Head of caudate nucleus (tissue), 42 donors: ENCODE results near the gene CLIC3.

Experiments used
- DNase-seq, 42 donors: peaks; one replicate each; pipeline versions ENCODE4 v3.0.0 to v3.0.0-alpha.2; 2020 to 2021; ENCODE audit warnings: mixed read lengths in 7 of 42
- intact Hi-C: fragments of 100-400 bp; cut with DNase I; formaldehyde crosslinking; loops from one replicate; pipeline ENCODE4 v1.15.0; 2022

The CLIC3 gene

DNA sequence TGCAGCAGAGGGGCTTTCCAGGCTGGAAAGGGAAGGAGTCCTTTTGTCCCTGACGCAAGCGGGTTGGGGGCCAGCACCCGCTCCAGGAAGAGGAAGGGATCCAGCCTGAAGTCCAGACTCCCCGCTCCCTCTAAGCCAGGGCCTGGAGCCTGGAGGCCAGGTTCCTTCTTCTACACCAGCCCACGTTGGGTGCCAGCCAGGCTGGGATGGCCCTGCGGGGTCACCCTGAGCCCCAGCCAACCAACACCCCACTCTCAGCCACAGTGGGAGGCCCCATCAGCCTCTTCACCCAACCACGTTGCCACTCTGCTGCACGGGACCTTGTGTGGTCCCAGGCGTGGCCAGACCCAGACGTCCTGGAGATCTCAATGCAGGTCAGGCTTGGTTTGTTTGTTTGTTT, 36.5 kb upstream of the CLIC3 start:
- no peak for DNase-seq
- intact Hi-C loops = no loop called here

GRCh38 chr9:137031904-137032640, 35.7 kb upstream of the CLIC3 start, which contains the start of gene FUT7:
FUT7 (minus strand) TSS chr9:137032088; CDS start chr9:137031991, 97 bp downstream.
- no peak for DNase-seq
- intact Hi-C loops = no loop called here

DNA sequence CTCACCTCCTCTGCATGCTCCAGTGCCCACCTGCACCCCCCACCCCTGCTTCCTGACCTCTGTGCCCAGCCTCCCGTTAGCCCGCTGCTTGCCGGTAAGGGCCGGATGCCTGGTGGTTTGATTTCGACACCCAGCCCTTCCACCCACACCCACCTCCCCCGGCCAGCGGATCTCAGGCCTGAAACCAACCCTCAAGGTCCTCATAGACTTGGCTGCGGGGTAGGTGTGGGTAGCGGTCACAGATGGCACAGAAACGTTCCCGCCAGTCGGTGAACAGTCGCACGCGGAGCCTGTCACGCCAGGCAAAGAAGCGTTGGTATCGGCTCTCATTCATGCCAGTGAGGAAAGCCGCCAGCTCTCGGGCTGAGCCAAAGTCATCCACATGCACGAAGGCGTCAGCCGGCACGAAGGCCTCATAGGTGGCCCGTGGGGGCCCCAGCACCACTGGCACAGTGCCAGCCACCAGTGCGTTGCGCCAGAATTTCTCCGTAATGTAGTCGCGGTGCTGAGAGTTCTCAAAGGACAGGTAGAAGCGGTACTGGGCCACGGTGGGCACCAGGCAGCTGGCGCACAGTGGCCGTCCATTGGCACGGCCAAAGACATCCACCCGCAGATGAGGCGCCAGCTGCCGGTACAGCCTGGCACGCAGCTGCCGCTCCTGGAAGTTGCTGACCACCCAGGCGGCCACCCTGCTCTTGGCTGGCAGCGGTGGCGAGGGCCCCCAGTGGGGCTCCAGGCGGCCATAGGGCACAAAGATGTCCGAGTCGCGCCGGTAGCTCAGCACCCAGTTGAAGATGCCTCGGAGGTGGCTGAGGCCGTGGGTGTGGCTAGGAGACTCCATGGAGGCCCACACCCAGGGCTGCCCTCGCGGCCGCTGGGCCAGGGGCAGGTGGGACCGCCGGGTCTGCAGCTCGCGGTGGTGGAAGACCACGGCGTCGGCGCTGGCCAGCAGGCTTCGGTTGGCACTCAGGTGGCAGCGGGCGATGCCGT, 34.5 kb upstream of the CLIC3 start:
- intact Hi-C loops = no loop called here

GRCh38 chr9:137030006-137030405, 33.6 kb upstream of the CLIC3 start:
- intact Hi-C loops = no loop called here
- DNase-seq = no peak

More for the DNA sequence above, 34.5 kb upstream of the CLIC3 start:
- peak in 1 of 42 donors; percentile 42 for DNase-seq

- intact Hi-C loops = no loop called here
- peak; percentile 69 to 95 (median 87) for DNase-seq
Observed at GRCh38 chr9:137029058-137029936, 32.9 kb upstream of the CLIC3 start.

DNA sequence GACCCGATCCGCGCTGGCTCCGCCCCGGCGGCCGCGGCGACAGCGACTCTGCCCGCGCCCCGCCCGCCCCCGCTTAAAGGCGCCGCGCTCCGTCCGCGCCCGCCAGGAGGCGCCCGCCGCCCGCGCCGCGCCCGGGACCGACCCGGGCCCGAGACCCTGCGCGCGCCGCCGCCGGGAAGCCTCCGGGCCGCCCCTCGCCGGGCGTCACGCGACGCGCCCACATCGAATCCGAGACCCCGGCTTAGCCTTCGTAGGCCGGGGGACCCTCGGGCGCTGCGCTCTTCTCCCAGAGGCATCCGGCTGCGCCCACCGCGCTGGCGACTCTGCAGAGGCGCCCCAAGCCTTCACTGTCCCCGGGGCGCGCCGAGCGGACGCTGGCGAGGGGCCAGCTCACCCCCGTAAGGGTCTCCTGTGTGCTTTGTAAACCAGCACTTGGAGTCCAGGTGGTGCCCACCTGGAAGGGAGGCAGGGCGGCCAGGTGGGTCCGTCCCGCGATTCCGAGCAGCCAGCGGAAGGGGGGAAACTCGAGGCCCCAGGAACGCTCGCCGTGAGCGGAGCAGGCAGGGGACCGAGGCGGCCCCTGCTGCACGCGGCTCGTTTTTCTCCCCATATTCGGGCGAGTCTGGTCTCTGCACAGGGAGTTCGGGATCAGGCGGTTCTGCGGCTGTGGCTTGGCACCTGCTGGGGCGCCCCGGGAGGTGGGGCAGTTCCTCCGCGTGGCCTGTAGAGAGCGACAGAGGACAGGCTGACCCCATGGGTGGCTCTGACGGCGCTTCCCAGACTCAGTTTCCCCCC, 32.1 kb upstream of the CLIC3 start:
- peak; percentile 53 to 90 (median 81) for DNase-seq
- intact Hi-C loops = no loop called here

- DNase-seq = peak in 2 of 42 donors; percentile 19 to 53
- intact Hi-C loops = no loop called here
Observed at GRCh38 chr9:137027369-137028262, 31.2 kb upstream of the CLIC3 start, which contains the start of gene ABCA2. ABCA2 (minus strand) TSS chr9:137028237; CDS start chr9:137028140, 97 bp downstream.

DNA sequence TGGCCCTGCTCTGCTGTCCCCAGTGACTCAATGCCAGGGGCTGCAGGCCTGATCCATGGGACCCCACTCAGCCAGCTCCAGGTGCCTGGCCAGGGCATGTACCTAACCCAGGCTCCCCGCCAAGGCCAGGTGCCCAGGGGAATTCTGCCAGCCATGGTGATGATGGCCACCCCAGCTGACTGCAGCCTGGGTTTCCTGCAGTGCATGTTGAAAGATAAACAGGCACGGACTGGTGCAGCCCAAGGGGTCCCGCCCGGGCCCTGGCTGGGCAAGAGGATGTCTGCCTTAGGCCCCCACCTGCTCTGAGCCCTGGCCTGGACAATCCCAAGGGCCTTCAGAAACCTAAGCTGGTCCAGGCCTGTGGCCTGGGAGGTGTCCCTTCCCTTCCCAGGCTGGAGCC, 30.5 kb upstream of the CLIC3 start:
- intact Hi-C loops = no loop called here
- peak in 6 of 42 donors; percentile 16 to 58 (median 40) for DNase-seq

GRCh38 chr9:137026384-137026783, 30.0 kb upstream of the CLIC3 start:
- intact Hi-C loops = no loop called here
- peak in 1 of 42 donors; percentile 40 for DNase-seq

- DNase-seq = peak; percentile 94 to 100 (median 99)
- intact Hi-C loops = no loop called here
Observed at GRCh38 chr9:137025517-137025966, 29.2 kb upstream of the CLIC3 start.

DNA sequence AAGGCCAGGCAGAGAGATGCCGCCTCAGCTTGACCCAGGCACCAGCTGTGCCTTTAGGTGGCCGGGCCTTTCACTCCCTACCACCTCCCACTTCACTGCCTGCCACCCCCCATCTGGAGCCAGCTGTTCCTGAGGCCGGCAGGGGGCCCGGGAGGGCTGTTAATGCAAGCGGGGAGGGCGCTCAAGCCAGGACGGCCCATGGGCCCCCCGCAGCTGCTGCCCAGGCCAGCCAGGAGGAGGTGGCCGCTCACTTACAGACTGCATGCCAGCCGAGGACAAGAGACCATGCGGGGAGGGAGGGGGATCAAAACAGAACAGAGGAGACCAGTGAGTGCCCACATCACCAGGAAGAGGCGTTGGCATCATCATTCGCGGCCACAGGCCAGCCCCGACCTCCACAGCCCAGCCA, 27.2 kb upstream of the CLIC3 start:
- intact Hi-C loops = no loop called here
- DNase-seq = peak in 40 of 42 donors; percentile 36 to 92 (median 70)

GRCh38 chr9:137023157-137023556, 26.8 kb upstream of the CLIC3 start:
- DNase-seq = peak in 3 of 42 donors; percentile 31 to 42 (median 35)
- intact Hi-C loops = no loop called here

DNA sequence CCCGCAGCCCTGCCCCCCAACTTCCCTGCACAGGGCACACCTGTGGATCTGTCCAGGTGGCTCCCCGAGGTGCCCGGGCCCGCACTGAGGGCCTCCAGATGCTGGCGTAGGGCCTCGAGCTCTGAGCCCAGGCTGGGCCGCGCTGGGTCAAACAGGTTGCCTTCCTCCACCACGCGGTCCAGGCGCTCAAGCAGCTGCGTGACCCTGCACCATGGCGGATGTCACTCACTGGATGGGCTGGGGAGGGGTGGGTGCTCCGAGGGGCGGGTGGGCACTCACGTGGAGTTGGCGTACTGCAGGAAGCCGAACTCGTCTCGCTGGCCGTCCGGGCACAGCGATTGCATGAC, 26.3 kb upstream of the CLIC3 start:
- intact Hi-C loops = no loop called here

DNA sequence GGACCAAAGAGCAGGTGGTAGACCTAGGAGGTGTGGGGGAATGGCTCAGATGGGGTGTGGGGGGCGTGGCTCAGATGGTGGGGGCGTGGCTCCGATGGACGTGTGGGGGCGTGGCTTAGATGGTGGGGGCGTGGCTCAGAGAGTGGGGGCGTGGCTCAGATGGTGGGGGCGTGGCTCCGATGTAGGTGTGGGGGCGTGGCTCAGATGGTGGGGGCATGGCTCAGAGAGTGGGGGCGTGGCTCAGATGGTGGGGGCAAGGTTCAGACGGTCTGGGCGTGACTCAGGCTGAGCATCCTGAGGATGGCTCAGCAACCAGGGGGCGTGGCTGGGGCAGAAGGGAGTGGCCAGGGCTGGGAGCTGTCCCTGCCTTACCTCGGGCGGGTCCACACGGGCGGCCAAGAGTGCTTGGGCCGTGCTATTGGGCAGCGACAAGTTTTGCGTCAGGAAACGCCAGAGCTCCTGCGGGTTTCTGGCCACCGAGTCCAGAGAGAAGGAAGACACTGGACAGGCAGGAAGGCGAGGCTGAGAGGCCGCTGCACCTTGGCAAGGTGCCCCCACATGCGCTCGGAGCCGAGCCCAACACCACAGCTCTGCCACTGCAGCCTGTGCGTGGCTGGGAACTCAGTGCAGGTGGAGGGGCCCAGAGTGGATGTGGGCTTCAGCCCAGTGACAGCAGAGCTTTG, 25.8 kb upstream of the CLIC3 start:
- DNase-seq = peak; percentile 60 to 97 (median 89)
- intact Hi-C loops = no loop called here

More for the DNA sequence above, 26.3 kb upstream of the CLIC3 start:
- no peak for DNase-seq

GRCh38 chr9:137021568-137021978, 25.2 kb upstream of the CLIC3 start:
- DNase-seq = no peak
- intact Hi-C loops = no loop called here
